Spleen (tissue), 7 donors: Measurements from ENCODE around the gene FAM168B.

Experiments used
- CTCF ChIP-seq, 11 experiments: fragments of 200-600 bp in 7 of 11; fragments of 450-650 bp in 4 of 11; sonication (generic) in 4 of 11; IDR thresholded peaks in 8 of 11; conservative IDR thresholded peaks in 3 of 11; 1 replicate in 7 of 11; 2 replicates in 4 of 11; pipeline versions ENCODE4 v1.4.0 to v1.8.0; 2016 to 2021; ENCODE audit warnings: antibody characterized with exemption in 11 of 11, inconsistent platforms in 4 of 11, mild to moderate bottlenecking in 1 of 11
- POLR2AphosphoS5 ChIP-seq, 3 donors: sonication (generic); formaldehyde crosslinking; IDR thresholded peaks; one replicate each; pipeline ENCODE4 v1.5.1; 2017; ENCODE audit warnings: antibody characterized with exemption in 3 of 3
- donor health status: DM: no; HTN: no; CAD: no; lungs with moderate emphysema.
- donor health status: DM: no; HTN: no; CAD: no.
- donor health status: DM: no; HTN: no; CAD: no.

DNA sequence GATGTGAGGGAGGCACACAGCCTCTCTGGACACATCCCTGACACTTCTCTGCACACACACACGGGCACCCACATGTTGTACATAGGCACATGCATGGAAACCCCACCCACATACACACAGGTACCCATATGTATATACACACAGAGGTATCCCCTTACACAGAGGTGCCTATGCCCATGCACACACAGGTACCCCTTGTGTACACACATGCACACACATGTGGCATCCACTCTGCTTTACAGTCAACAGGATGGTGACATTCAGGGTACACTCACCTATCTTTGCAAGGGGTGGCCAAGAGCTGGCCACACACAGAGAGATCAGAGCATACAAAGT is 59.5 kb downstream of the FAM168B start:
- TF ChIP-seq CTCF (IDR thresholded peaks at IDR 0.05 in 8 of 11, conservative IDR thresholded peaks at IDR 0.05 in 3 of 11) = no peak
- TF ChIP-seq POLR2AphosphoS5 (IDR thresholded peaks at IDR 0.05) = no peak
